Activated effector memory CD4-positive, alpha-beta T cell treated with anti-CD3 and anti-CD28 coated beads, Interleukin-2, amount 50 U/mL, for 16 hours (primary cell): ENCODE results near the gene PLXNA4.

Experiments used
- DNase-seq: peaks from one replicate; pipeline ENCODE4 v3.0.0-alpha.2; 2020

The PLXNA4 gene

GRCh38 chr7:132250480-132251326, 325.6 kb downstream of the PLXNA4 start:
- no peak for DNase-seq

GRCh38 chr7:132249256-132249971, 326.9 kb downstream of the PLXNA4 start:
- no peak for DNase-seq

GRCh38 chr7:132248841-132249240, 327.4 kb downstream of the PLXNA4 start:
- DNase-seq: no peak

- DNase-seq: no peak
These were observed 328.2 kb downstream of the PLXNA4 start for GRCh38 chr7:132247995-132248618.

- DNase-seq: no peak
These were observed 329.7 kb downstream of the PLXNA4 start for GRCh38 chr7:132246591-132246990.

GRCh38 chr7:132245539-132245938, 330.7 kb downstream of the PLXNA4 start:
- no peak for DNase-seq

- no peak for DNase-seq
These were observed 331.3 kb downstream of the PLXNA4 start for GRCh38 chr7:132244903-132245480.

GRCh38 chr7:132243463-132243862, 332.8 kb downstream of the PLXNA4 start:
- DNase-seq: no peak

GRCh38 chr7:132243051-132243450, 333.2 kb downstream of the PLXNA4 start:
- DNase-seq: no peak

- no peak for DNase-seq
These were observed 334.0 kb downstream of the PLXNA4 start for GRCh38 chr7:132242192-132242812.

GRCh38 chr7:132240821-132241422, 335.3 kb downstream of the PLXNA4 start:
- no peak for DNase-seq

- no peak for DNase-seq
These were observed 336.0 kb downstream of the PLXNA4 start for GRCh38 chr7:132240262-132240661.

GRCh38 chr7:132239422-132239994, 336.8 kb downstream of the PLXNA4 start:
- no peak for DNase-seq

- DNase-seq: no peak
These were observed 341.6 kb downstream of the PLXNA4 start for GRCh38 chr7:132234711-132235110.

GRCh38 chr7:132232406-132232805, 343.9 kb downstream of the PLXNA4 start:
- no peak for DNase-seq

- no peak for DNase-seq
These were observed 345.8 kb downstream of the PLXNA4 start for GRCh38 chr7:132230462-132230861.

- DNase-seq: no peak
These were observed 348.0 kb downstream of the PLXNA4 start for GRCh38 chr7:132228240-132228639.

GRCh38 chr7:132226957-132227290, 349.3 kb downstream of the PLXNA4 start:
- no peak for DNase-seq

- no peak for DNase-seq
These were observed 350.0 kb downstream of the PLXNA4 start for GRCh38 chr7:132226046-132226956.

GRCh38 chr7:132225216-132226030, 350.8 kb downstream of the PLXNA4 start:
- no peak for DNase-seq
